ENCODE data around the gene CKAP5.
"Not testable (repeated sequence)": the region's sequence is repeated elsewhere in the genome, so short reads cannot be mapped to it uniquely, and the experiment has no call there.

CKAP5 gene

DNA sequence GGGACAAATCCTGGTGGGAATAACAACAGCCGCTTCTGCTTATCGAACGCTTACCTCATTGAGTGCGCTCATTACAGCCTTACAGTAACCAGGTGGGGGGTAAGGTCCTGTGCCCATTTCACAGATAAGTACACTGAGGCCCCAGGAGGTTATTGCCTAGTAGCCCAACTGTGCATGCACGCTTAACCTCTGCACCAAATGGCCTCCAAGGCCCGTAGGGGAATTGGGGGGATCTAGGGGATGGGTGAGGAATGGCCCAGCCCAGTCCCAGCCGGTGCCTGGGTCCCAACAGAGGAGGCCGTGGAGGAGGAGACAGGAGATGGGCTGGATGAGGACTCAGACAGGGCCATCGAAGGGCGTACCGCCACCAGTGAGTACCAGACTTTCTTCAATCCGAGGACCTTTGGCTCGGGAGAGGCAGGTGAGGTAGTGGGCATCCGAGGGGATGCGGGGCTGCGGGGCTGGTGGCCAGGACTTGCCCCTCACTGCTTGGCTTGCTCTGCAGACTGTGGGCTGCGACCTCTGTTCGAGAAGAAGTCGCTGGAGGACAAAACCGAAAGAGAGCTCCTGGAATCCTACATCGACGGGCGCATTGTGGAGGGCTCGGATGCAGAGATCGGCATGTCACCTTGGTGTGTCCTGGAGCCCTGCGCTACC is 119.7 kb downstream of the CKAP5 start:
- DNase-seq (ENCODE audit: low spot score) = no peak

DNA sequence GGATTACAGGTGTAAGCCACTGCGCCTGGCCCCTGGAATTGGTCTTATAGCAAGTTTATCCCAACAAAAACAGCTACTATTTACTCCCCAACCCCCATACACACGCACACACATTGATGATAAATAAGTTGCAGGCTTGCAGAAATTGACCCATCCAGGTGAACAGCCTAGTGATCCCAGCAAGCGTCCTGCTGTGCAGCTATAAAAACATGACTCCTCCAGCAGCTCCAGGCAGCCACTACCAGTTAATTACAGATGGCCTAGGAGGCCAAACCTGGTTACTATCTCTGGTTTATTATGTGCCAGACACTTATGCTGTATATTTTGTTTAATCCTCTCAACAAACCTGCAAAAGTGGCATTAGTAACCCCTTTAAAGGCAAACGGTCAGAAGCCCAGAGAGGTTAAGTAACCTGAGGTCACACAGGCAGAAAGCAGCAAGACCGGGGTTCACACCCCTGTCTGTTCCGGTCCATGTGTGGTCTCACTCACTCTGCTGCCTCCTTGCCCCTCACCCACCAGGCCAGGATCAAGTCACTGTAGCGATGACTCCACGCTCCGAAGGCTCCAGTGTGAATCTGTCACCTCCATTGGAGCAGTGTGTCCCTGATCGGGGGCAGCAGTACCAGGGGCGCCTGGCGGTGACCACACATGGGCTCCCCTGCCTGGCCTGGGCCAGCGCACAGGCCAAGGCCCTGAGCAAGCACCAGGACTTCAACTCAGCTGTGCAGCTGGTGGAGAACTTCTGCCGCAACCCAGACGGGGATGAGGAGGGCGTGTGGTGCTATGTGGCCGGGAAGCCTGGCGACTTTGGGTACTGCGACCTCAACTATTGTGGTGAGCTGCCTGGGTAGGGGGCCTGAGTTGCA is 120.5 kb downstream of the CKAP5 start:
- DNase-seq (ENCODE audit: low spot score) = no peak

DNA sequence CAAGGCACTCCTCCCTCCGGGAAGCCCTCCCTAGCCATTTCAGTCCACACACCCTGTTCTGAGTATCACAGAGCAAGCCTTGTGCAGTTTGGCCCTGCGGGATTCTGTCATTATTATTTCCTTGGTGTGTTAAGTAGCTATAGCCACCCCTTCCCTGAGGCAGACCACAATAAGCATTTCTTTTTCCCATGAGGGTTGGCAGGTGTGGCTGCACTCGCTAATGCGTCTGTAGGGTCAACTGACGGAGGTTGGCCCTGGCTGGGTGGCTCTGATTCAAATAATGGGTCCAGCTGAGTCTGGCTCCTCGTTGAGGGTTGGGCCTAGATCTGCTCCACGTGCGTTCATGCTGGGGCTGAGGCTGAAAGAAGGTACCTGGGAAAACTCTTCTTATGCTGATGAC is 122.0 kb downstream of the CKAP5 start:
- DNase-seq (ENCODE audit: low spot score) = no peak

DNA sequence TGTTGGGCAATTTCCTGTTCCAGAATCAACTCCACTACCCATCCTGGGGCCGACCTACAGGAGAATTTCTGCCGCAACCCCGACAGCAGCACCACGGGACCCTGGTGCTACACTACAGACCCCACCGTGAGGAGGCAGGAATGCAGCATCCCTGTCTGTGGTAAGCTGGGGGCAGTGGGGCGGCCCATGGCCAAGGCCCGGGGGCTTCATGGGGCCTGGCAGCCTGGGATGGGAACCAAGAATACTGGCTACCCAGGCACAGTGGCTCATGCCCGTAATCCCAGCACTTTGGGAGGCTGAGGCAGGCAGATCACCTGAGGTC is 122.8 kb downstream of the CKAP5 start:
- no peak for DNase-seq (ENCODE audit: low spot score)

DNA sequence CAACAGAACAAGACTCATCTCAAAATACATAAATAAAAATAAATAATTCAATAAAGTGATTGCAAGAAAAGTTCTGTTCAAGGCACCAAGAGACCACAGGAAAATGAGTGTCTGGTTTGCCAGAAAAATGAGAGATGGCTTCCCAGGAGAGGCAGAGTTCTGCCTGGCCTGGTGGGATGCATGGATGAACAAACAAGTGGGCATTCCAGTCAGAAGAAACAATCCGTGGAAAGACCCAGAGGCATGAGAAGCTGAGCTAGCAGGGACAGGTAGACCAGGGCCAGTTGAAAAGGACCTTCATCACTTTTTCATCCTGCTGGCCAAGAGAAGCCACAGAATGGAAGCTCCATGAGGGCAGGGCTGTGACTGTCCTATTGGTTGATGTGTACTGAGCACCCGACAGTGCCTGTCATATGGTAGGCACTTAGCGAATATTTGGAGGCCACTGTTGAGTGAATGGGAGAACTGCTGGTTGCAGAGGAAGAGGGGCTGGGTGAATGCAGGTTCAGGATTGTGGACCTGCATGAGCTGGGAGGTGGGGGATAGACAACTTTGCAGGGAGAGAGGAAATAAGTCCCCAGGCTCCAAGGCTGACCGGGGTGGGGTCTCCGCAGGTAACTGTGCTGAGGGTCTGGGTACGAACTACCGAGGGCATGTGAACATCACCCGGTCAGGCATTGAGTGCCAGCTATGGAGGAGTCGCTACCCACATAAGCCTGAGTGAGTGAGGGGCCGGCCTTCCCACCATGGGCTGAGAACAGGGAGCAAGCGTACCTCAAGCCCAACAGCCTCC is 123.3 kb downstream of the CKAP5 start:
- DNase-seq (ENCODE audit: low spot score) = no peak

DNA sequence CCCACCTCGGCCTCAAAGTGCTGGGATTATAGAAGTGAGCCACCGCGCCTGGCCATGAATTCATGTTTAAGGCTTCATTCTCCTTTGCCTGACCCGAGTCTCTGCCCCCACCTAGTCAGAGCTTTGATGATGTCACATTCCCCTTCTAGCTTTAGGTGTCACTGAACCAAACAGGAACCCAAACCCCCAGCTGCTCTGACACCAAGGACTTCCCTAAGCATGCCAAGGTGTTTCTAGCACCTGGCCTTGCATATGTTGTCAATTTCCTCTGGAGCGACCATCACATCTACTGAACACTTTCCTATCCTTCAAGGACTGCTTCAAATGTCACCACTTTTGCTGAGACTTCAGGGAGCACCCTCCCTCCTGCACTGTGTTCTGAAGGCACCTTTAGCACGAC is 124.8 kb downstream of the CKAP5 start:
- no peak for DNase-seq (ENCODE audit: low spot score)

DNA sequence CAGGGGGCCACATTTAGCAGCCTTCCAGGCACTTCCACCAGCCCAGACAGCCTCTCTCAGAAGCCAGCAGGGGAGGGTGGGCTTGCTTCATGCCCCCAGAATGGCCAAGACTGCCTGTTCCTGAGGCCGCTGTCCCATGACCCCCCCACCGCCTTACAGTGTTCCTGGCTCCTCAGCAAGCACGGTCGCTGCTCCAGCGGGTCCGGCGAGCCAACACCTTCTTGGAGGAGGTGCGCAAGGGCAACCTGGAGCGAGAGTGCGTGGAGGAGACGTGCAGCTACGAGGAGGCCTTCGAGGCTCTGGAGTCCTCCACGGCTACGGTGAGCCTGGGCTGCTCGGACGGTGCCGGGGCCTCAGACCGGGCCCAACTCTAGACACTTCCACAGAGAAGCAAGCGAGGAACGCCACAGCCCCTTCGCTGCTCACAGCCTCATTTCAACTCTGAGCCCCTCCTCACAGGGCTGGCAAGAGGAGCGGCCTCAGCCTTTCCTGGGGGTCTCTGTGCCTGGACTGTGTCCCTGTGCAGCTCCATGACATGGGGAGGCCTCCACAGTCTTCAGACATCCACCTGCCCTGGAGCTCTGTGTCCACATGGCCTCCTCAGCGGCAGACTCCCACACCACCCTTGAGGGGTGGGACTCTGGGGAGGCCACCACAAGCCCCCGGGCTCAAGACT is 126.4 kb downstream of the CKAP5 start:
- no peak for DNase-seq (ENCODE audit: low spot score)

DNA sequence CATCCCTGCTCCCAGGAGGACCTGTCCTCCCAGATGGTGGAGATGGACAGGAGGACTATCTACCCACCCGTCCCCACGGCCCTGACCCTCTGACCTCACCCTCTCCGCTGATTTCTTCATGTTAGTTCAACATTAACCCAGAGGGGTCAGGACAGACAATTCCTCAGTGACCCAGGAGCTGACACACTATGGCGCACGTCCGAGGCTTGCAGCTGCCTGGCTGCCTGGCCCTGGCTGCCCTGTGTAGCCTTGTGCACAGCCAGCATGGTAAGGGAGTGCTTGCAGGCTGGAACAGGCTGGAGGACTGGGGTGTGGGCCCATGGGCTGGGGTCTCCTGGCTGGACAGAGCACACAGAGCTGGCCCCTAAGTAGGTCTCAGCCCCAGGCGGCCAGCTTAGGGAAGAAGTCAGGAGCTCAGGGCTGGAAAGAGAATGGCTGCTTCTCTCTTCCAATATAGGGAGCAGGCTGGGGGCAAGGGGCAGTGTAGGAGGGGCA is 127.0 kb downstream of the CKAP5 start, which contains the start of gene F2:
Gene F2 (plus strand): TSS at position 166 of the 495 bp plus-strand sequence. CDS start 23 bp downstream, at position 189.
- no peak for DNase-seq (ENCODE audit: low spot score)

DNA sequence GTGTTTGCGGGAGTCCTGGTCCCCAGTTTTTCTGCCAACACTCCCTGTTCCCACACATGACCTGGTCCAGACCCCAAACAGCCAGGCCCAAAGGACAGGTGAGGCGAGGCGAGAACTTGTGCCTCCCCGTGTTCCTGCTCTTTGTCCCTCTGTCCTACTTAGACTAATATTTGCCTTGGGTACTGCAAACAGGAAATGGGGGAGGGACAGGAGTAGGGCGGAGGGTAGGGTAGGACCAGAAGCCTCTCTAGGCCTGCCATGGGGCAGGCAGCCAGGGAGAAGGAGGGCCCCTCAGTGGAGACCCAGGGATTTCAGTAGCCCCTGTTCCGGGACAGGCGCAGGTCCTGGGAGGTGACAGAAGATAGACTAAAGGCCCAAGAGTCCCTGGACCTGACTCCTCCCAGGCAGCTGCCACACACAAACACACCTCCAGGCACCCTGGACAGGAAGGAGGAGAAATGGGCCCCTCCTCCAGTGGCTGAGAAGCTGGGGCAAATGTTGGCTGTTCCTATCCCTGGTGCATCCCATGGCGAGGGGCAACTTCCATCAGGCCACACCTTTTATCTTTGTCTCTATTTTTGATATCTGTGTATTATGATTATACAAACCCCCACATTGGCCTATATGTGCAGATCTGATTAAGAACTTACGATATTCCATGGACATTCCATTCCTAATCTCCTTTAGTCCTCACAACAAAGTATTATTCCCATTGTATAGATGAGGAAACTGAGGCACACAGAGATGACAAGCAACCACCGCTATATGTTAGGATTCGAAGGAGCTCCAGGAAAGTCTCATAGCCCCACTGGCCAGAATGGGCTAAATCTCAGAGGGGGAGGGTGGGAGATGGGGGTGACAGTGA is 127.7 kb downstream of the CKAP5 start:
- no peak for DNase-seq (ENCODE audit: low spot score)

DNA sequence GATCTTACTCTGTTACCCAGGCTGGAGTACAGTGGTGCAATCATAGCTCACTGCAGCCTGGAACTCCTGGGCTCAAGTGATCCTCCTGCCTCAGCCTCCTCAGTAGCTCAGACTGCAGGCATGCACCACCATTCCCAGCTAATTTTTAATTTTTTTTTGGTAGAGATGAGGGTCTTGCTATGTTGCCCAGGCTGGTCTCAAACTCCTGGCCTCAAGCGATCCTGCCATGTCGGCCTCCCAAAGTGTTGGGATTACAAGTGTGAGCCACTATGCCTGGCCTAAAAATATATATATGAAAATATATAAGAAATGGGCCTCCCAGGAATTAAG is 128.3 kb downstream of the CKAP5 start:
- not testable (repeated sequence) for DNase-seq (ENCODE audit: low spot score)

DNA sequence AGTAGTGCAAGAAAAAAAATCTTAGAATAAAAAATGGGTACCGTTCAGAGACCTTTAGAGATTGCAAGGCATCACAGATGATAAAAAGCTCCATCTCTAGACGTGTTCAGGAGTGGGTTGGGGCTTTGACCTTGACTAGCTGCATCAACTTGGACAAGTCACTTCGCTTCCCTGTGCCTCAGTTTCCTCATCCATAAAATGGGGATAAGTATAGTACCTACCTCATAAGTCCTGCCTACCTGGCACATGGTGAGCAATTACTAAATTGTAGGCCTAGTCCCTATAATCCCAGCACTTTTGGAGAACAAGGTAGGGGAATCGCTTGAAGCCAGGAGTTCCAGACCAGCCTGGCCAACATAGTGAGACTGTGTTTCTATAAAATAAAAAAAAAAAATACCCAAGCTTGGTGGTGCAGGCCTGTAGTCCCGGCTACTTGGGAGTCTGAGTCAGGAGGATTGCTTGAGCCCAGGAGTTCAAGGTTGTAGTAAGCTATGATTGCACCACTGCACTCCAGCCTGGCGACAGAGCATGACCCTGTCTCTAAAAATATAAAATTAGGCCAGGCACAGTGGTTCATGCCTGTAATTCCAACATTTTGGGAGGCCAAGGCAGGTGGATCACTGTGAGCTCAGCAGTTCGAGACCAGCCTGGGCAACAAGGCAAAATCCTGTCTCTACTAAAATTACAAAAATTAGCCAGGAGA is 133.1 kb downstream of the CKAP5 start:
- no peak for DNase-seq (ENCODE audit: low spot score)

DNA sequence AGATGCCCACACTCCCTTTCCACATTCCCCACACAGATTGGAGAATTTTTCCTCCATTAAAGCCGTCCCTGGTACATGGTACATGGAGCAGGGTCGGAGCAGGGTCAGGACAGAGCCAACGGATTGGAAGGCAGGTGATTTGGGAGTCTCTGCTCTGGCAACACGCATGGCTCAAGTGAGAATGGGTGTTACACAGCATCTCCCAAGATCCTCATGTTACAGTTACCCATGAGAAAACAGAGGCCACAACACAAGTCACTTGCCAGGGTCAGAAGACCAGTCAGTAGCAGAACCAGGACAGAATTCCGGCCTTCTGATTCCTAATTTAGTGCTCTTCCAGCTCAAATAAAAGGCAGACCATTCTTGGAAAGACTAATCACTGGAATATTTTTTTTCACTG is 134.8 kb downstream of the CKAP5 start:
- DNase-seq (ENCODE audit: low spot score) = no peak

DNA sequence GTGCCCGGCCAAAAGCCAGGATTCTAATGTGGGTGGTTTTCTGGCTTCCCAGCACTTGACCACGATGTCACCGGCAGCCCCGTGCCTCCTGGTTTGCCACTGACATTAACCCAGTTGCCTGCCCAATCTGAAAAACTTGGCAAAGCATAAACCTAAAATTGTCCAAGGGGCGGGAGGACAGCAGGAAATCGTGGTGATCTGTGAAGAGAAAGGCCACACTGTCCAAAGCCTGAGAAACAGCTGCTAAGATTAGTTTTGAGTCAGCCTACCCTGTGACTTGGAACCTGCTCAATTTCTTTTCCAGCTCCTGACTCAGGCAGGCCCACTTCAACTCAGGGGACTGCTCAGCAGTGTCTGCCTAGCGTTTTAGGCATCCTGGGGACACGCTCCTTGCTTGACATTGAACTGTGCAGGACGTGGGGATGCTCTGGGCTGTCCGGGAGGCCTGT is 135.2 kb downstream of the CKAP5 start:
- DNase-seq (ENCODE audit: low spot score) = peak; percentile 93

DNA sequence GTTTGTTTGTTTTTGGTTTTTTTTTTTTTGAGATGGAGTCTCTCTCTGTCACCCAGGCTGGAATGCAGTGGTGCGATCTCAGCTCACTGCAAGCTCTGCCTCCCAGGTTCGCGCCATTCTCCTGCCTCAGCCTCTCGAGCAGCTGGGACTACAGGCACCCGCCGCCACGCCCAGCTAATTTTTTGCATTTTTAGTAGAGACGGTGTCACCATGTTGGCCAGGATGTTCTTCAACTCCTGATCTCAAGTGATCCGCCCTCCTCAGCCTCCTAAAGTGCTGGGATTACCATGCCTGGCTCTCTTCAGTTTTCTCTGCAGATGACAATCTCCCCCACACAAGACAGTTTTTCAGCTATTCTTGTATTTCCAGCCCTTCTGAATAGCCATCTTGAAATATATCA is 136.7 kb downstream of the CKAP5 start:
- DNase-seq (ENCODE audit: low spot score) = not testable (repeated sequence)

DNA sequence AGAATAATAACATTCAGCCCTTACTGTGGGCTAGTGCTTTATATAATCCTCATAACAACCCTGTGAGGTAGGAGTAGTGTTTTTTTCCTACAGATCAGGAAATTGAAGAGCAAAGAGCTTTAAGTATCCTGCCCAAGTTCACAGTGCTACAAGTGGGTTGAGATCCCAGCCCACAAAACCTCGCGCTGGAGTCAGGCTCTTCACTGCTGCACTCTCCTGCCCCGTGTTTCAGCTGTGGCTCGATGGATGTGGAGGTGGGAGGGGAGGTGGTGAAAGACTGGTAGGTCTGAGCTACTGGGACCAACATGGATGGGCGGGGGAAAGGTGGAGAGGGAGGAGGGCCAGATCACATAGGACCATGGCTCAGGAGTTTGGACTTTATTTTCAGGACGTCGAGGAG is 139.2 kb downstream of the CKAP5 start:
- DNase-seq (ENCODE audit: low spot score) = no peak

DNA sequence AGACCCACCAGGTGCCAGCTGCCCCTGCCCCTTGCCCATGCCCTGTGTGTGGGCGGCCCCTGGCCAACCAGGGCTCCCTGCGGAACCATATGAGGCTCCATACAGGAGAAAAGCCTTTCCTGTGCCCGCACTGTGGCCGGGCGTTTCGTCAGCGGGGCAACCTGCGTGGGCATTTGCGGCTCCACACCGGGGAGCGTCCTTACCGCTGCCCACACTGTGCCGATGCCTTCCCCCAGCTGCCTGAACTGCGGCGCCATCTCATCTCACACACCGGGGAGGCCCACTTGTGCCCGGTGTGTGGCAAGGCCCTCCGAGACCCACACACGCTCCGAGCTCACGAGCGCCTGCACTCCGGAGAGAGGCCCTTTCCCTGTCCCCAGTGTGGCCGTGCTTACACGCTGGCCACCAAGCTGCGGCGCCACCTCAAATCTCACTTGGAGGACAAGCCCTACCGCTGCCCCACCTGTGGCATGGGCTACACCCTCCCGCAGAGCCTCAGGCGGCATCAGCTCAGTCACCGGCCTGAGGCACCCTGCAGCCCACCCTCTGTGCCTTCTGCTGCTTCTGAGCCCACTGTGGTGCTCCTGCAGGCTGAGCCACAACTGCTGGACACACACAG is 140.9 kb downstream of the CKAP5 start:
- no peak for DNase-seq (ENCODE audit: low spot score)

DNA sequence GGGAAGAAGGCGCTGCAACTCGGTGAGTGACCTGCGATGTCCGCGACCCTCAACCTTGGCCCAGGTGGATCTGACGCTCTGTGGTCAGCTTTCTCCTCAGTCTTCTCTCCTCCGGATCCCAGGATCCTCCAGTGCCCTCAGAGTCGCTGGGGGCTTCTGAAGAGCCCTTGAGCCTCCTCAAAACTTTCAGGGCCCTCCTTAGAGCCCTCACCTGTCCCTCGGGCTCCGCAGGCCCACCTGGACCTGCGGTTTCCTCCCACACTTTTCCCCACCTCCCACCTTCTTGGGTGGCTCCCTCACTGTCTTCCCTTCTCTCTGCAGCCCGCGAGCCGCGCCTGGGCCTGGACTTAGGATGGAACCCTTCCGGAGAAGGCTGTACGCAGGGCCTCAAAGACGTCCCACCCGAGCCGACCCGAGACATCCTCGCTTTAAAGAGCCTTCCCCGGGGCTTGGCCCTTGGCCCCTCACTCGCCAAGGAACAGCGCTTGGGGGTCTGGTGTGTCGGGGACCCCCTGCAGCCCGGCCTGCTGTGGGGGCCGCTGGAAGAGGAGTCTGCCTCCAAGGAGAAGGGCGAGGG is 144.9 kb downstream of the CKAP5 start:
- DNase-seq (ENCODE audit: low spot score) = no peak

DNA sequence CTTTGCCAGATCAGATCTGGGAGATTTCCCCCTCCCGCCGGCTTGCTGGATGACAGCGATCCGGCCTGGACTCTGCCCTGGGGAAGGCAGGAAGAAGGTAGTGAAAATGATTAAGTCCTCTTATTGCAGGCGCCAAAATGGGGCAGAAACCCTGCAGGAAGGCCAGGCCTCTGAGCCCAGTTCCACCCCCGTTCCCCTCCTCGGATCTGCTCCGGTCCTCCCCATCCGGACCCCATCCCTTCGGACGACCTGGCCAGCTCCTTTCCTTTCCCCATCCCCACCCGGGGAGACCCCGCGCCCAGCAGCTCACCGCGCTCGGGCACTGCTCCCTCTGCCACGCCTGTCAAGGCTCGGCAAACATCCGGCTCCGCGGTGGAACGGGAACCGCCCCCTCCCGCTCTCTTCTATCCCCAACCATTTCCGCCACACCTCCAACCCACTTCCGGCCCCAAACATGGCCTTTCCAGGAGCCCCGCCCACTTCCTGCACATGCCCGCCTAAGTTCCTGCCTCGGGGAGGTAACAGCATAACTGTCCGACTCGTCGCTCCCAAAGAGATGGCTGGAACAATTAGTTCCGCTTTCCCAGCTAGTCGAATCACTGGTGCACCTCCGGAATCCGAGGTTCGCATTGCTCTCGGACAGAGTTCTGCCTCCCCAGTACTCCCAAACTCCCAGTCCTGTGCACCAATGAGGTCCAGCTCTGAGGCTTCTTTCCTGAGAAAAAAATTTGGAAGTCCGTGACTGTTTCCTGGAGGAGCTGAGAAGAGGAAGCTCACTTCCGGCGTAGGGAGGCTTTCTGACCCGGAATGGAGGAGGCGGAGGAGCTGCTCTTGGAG is 145.6 kb downstream of the CKAP5 start, which contains the start of the genes ARHGAP1 and ZNF408:
Gene ARHGAP1 (minus strand): TSS at position 379 of the 837 bp plus-strand sequence. CDS start 4,512 bp downstream, outside the sequence.
Gene ZNF408 (plus strand): TSS at position 791 of the 837 bp plus-strand sequence. CDS start 17 bp downstream, at position 808.
- DNase-seq (ENCODE audit: low spot score) = peak; percentile 97

Measured in AG08395 (cell line).